ENCODE results near the gene NCKAP5.

The NCKAP5 gene

DNA sequence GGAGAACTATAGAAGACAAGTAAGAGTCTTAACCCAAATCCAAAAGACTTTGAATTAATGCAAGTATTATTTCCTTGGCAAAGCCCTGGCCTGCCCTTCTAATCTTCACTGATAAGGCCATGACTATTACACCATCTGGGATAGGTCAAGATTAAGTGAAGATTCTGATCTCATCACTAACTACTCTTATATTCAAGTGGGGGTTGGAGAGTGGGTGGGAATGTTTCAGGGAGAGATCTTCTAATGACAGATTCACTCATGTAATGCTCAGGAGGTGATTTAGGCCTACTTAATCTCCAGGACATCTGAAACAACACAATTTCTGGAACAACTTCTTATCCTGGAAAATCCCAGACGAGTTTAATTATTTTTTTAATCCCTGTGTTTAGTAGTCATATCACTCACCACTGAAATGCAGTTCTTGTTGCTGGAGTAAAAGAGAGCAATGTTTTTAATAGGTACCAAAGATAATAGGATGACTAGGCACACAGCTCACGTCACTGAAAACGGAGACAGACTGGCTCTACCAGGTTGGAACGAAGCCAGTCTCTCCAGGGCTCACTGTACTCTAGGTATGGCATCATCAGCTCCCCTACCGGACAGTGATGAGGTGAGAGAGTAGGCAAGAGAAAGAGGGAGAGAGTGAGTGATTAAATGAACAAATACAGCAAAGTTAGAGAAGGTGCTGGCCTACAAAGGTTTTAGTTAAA is 133.1 kb downstream of the NCKAP5 start:
- H3K9ac ChIP-seq (ENCODE audit: low read depth in 1 of 2, low read length in 2 of 2), result no peak overlapping the region
- H3K4me1 ChIP-seq (ENCODE audit: control insufficient read depth in 2 of 2, insufficient read depth in 2 of 2, low read length in 2 of 2), result no peaks in the 10 kb centered on the region
- no peaks in the 10 kb centered on the region for H3K36me3 ChIP-seq (ENCODE audit: control insufficient read depth in 2 of 2, insufficient read depth in 2 of 2, low read length in 2 of 2)
- no peaks in the 10 kb centered on the region for H3K9me3 ChIP-seq (ENCODE audit: control insufficient read depth in 2 of 2, low read length in 2 of 2)
- no peaks in the 10 kb centered on the region for H3K27me3 ChIP-seq (ENCODE audit: control insufficient read depth in 2 of 2, insufficient read depth in 2 of 2, low read length in 2 of 2)
- H3K4me3 ChIP-seq (ENCODE audit: low read length in 2 of 2), result no peak overlapping the region
- no peak overlapping the region for H3K27ac ChIP-seq (ENCODE audit: low read depth in 2 of 2, low read length in 2 of 2)

DNA sequence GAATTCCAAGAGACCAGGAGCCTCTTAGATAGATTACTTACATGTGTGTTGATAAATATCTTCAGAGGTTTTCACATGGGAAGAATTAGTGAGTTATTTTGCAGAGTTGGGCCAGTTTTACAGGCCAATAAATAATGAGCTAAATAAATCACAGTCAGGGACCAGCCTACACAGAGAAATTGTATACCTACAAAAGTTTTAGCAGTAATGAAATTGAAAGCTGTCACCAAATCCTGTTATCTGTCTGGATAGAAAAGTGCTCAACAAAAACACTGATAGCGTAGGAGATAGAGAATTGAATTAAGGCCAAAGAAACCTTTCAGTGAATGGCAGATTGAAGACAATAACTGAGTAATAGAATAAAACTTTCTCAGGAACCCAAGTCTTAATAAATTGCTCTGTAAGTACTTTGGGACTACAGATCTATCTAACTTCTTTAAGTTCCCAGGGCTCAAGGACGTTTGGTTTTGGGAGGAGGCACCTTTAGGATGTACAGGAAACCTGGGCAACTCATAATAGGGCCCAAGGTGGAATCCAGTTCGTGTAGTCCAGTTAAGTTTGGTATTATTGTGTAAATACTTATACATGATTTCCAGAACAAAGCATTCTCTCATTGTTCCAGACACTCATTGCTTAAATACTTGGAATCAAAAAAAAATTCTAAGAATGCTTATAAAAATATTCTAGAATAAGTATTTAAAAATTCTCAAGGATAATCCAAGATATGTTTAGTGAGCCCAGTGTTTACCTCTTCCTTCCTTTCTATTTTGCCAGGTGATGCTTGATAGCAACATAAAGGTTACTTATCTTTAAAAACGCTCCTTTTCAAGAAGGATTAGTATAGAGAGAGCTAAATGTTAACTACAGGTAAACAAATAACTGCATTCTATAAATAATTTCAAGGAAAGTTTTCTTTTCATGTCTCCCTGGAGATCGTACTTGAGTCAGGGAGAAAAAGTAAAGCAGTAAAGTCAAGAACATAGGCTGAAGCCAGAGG is 134.5 kb downstream of the NCKAP5 start:
- Histone ChIP-seq H3K9ac (ENCODE audit: low read depth in 1 of 2, low read length in 2 of 2) (no peak overlapping the region), H3K36me3 (ENCODE audit: control insufficient read depth in 2 of 2, insufficient read depth in 2 of 2, low read length in 2 of 2) (no peaks in the 10 kb centered on the region), H3K9me3 (ENCODE audit: control insufficient read depth in 2 of 2, low read length in 2 of 2) (no peaks in the 10 kb centered on the region), H3K27me3 (ENCODE audit: control insufficient read depth in 2 of 2, insufficient read depth in 2 of 2, low read length in 2 of 2) (no peaks in the 10 kb centered on the region), H3K27ac (ENCODE audit: low read depth in 2 of 2, low read length in 2 of 2) (no peak overlapping the region), H3K4me3 (ENCODE audit: low read length in 2 of 2) (no peak overlapping the region), H3K4me1 (ENCODE audit: control insufficient read depth in 2 of 2, insufficient read depth in 2 of 2, low read length in 2 of 2) (no peaks in the 10 kb centered on the region)

DNA sequence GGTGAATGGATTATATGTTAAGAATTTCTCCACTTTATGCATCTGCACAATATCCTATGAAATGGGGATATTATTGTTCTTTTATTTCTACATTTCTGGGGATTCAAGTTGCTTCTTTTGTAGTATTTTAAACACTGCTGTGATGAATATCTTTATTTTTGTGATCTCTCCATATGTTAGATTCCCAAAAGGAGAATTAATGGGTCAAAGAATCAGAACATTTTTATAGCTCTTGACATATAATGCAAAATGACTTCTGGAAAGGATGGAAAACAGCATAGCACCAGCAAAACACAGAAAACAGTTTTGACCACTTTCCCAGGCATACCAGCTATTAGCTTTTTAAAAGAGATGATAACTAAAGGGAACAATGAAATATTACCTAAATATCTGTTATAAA is 135.5 kb downstream of the NCKAP5 start:
- Histone ChIP-seq H3K27me3 (ENCODE audit: control insufficient read depth in 2 of 2, insufficient read depth in 2 of 2, low read length in 2 of 2) (no peaks in the 10 kb centered on the region), H3K9me3 (ENCODE audit: control insufficient read depth in 2 of 2, low read length in 2 of 2) (no peaks in the 10 kb centered on the region), H3K4me1 (ENCODE audit: control insufficient read depth in 2 of 2, insufficient read depth in 2 of 2, low read length in 2 of 2) (no peaks in the 10 kb centered on the region), H3K4me3 (ENCODE audit: low read length in 2 of 2) (no peak overlapping the region), H3K9ac (ENCODE audit: low read depth in 1 of 2, low read length in 2 of 2) (no peak overlapping the region), H3K36me3 (ENCODE audit: control insufficient read depth in 2 of 2, insufficient read depth in 2 of 2, low read length in 2 of 2) (no peaks in the 10 kb centered on the region), H3K27ac (ENCODE audit: low read depth in 2 of 2, low read length in 2 of 2) (no peak overlapping the region)

DNA sequence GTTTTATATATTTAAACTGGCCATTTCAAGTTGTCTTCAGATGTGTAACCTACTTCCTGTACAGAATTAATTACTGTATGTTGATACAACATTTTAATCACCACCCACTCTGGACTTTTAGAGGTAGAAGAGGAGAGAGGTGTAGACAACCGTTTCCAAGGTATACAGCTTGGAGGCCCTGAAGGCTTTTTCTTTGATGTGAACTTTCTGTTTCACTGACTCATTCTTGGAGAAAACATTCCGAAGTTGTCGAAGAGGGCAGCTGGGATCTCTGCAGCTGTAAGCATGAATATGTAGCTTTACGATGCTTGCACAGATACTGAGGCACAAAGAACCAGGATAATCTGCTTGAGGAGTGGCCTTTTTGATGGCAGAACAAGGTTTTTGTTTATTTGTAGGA is 137.0 kb downstream of the NCKAP5 start:
- H3K9me3 ChIP-seq (ENCODE audit: control insufficient read depth in 2 of 2, low read length in 2 of 2), result no peaks in the 10 kb centered on the region
- no peaks in the 10 kb centered on the region for H3K4me1 ChIP-seq (ENCODE audit: control insufficient read depth in 2 of 2, insufficient read depth in 2 of 2, low read length in 2 of 2)
- H3K27me3 ChIP-seq (ENCODE audit: control insufficient read depth in 2 of 2, insufficient read depth in 2 of 2, low read length in 2 of 2), result no peaks in the 10 kb centered on the region
- H3K27ac ChIP-seq (ENCODE audit: low read depth in 2 of 2, low read length in 2 of 2), result no peak overlapping the region
- no peak overlapping the region for H3K4me3 ChIP-seq (ENCODE audit: low read length in 2 of 2)
- H3K36me3 ChIP-seq (ENCODE audit: control insufficient read depth in 2 of 2, insufficient read depth in 2 of 2, low read length in 2 of 2), result no peaks in the 10 kb centered on the region
- H3K9ac ChIP-seq (ENCODE audit: low read depth in 1 of 2, low read length in 2 of 2), result no peak overlapping the region

DNA sequence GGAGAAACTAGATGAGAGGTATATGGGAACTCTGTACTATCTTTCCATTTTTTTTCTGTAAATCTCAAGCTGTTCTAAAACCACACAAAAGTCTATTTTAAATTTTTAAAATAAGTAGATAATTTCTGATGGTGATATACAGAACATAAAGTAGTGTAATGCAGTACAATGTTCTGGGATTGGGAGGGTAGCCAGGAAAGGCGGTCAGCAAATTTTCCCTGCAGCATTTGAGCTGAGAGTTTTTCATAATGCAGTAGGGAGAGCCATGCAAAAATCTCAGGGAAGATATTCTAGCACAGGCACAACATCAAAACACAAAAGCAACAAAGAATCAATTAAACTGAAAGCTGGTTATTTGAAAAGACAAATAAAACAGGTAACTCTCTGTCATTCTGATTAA is 141.5 kb downstream of the NCKAP5 start:
- Histone ChIP-seq H3K27ac (ENCODE audit: low read depth in 2 of 2, low read length in 2 of 2) (no peak overlapping the region), H3K36me3 (ENCODE audit: control insufficient read depth in 2 of 2, insufficient read depth in 2 of 2, low read length in 2 of 2) (no peaks in the 10 kb centered on the region), H3K9me3 (ENCODE audit: control insufficient read depth in 2 of 2, low read length in 2 of 2) (no peaks in the 10 kb centered on the region), H3K9ac (ENCODE audit: low read depth in 1 of 2, low read length in 2 of 2) (no peak overlapping the region), H3K4me3 (ENCODE audit: low read length in 2 of 2) (no peak overlapping the region), H3K27me3 (ENCODE audit: control insufficient read depth in 2 of 2, insufficient read depth in 2 of 2, low read length in 2 of 2) (no peaks in the 10 kb centered on the region), H3K4me1 (ENCODE audit: control insufficient read depth in 2 of 2, insufficient read depth in 2 of 2, low read length in 2 of 2) (peaks cover 5 to 6% of the 10 kb centered on the region in 2 donors)

DNA sequence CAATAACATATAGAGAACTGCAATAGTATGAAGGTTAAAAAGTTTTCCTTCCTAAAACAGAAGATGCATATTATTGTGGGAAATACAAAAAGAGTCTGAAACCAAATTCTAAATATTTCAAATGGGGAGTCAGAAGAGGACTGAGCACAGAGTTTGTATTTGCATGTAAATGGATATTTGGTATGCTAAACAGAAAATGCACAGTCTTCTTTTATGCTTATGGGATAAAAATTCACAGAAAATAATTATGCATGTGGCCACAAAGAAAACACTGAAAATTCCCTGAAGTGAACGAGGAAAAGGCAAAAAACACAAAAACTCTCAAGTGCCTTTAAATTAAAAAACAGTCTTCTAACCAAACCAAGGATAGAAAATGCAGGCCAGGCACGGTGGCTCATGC is 142.7 kb downstream of the NCKAP5 start:
- Histone ChIP-seq H3K4me3 (ENCODE audit: low read length in 2 of 2) (no peak overlapping the region), H3K36me3 (ENCODE audit: control insufficient read depth in 2 of 2, insufficient read depth in 2 of 2, low read length in 2 of 2) (no peaks in the 10 kb centered on the region), H3K27ac (ENCODE audit: low read depth in 2 of 2, low read length in 2 of 2) (no peak overlapping the region), H3K4me1 (ENCODE audit: control insufficient read depth in 2 of 2, insufficient read depth in 2 of 2, low read length in 2 of 2) (peaks cover 13 to 18% of the 10 kb centered on the region in 2 donors), H3K9me3 (ENCODE audit: control insufficient read depth in 2 of 2, low read length in 2 of 2) (no peaks in the 10 kb centered on the region), H3K9ac (ENCODE audit: low read depth in 1 of 2, low read length in 2 of 2) (no peak overlapping the region), H3K27me3 (ENCODE audit: control insufficient read depth in 2 of 2, insufficient read depth in 2 of 2, low read length in 2 of 2) (no peaks in the 10 kb centered on the region)

DNA sequence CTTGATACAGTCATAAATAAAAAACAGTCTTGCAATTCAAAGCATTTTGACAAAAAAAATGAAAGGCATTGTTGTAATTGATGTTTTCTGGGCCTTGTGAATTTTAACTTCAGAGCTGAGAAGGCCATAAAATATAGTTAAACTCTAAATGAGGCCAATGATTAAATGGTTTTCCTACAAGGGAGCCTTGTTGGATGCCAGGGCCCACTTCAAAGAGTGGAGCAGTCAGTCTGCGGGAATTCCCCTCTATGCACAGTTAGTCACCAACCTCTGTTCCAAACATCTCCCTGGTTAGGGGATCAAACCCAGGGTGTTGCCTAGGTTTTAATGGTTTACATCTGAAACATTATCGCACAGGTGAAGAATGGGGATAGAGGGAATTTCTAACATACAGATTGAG is 143.4 kb downstream of the NCKAP5 start:
- no peaks in the 10 kb centered on the region for H3K36me3 ChIP-seq (ENCODE audit: control insufficient read depth in 2 of 2, insufficient read depth in 2 of 2, low read length in 2 of 2)
- H3K9ac ChIP-seq (ENCODE audit: low read depth in 1 of 2, low read length in 2 of 2), result no peak overlapping the region
- peaks cover 13 to 19% of the 10 kb centered on the region in 2 donors for H3K4me1 ChIP-seq (ENCODE audit: control insufficient read depth in 2 of 2, insufficient read depth in 2 of 2, low read length in 2 of 2)
- no peaks in the 10 kb centered on the region for H3K9me3 ChIP-seq (ENCODE audit: control insufficient read depth in 2 of 2, low read length in 2 of 2)
- no peaks in the 10 kb centered on the region for H3K27me3 ChIP-seq (ENCODE audit: control insufficient read depth in 2 of 2, insufficient read depth in 2 of 2, low read length in 2 of 2)
- H3K27ac ChIP-seq (ENCODE audit: low read depth in 2 of 2, low read length in 2 of 2), result no peak overlapping the region
- no peak overlapping the region for H3K4me3 ChIP-seq (ENCODE audit: low read length in 2 of 2)

DNA sequence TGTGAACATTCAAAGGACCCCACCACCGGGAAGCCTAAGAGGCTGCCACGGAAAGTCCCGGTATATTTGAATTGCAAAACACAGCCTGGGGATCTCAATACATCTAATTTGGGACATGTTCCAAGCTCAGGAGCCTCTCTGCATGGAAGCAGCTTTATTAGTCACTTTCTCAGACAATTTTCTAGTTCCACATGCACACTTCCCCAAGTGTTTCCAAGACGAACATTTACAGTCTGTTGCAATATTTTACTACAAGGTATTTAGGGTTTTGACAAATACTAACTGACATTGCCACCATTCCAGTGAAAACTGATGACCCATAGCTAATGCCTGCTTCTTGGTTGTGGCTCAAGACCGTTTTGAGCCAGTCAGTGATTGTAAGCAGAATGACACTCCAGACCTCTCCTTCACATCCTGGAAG is 145.3 kb downstream of the NCKAP5 start:
- H3K27me3 ChIP-seq (ENCODE audit: control insufficient read depth in 2 of 2, insufficient read depth in 2 of 2, low read length in 2 of 2), result no peaks in the 10 kb centered on the region
- peaks cover 13 to 19% of the 10 kb centered on the region in 2 donors for H3K4me1 ChIP-seq (ENCODE audit: control insufficient read depth in 2 of 2, insufficient read depth in 2 of 2, low read length in 2 of 2)
- H3K9me3 ChIP-seq (ENCODE audit: control insufficient read depth in 2 of 2, low read length in 2 of 2), result no peaks in the 10 kb centered on the region
- H3K9ac ChIP-seq (ENCODE audit: low read depth in 1 of 2, low read length in 2 of 2), result no peak overlapping the region
- no peaks in the 10 kb centered on the region for H3K36me3 ChIP-seq (ENCODE audit: control insufficient read depth in 2 of 2, insufficient read depth in 2 of 2, low read length in 2 of 2)
- no peak overlapping the region for H3K4me3 ChIP-seq (ENCODE audit: low read length in 2 of 2)
- H3K27ac ChIP-seq (ENCODE audit: low read depth in 2 of 2, low read length in 2 of 2), result no peak overlapping the region

DNA sequence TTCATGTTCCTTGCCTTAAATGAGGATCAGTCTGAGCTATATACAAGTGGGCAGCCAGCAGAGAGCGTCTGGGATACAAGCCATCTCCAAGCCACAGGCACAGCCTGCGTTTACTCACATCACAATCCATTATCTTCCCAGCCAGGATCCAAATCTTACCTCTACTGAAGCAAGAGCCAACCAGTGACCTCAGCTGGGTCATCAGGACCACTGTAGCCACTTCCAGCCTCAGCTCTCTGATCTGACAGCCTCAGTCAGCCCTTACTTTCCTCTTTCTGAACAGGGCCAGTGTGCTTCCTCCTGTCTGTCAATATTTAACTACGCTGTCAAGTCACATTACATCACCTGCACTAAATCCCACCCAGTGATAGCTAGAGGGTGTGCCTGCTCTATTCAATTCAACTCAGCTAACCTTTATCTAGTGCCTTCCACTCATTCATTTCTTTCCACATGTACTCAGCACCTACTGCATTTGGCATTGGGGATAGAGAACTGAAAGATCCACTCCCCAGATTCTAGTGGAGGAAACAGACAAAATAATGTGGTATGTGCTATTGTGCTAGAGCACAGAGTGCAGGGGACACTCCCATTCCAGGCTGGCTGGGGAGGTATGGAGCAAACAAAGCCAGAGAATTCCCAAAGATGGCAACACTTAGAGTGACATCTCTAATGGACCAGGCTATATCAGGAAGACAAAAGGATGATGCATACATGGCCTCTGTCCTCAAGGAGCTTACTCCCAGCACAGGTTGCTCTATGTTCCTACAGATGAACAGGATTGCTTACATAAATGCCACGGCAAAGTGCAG is 146.5 kb downstream of the NCKAP5 start:
- Histone ChIP-seq H3K9me3 (ENCODE audit: control insufficient read depth in 2 of 2, low read length in 2 of 2) (no peaks in the 10 kb centered on the region), H3K4me3 (ENCODE audit: low read length in 2 of 2) (peak overlapping the region; percentile 54 to 63), H3K36me3 (ENCODE audit: control insufficient read depth in 2 of 2, insufficient read depth in 2 of 2, low read length in 2 of 2) (no peaks in the 10 kb centered on the region), H3K27ac (ENCODE audit: low read depth in 2 of 2, low read length in 2 of 2) (peak overlapping the region; percentile 85 to 93), H3K27me3 (ENCODE audit: control insufficient read depth in 2 of 2, insufficient read depth in 2 of 2, low read length in 2 of 2) (no peaks in the 10 kb centered on the region), H3K4me1 (ENCODE audit: control insufficient read depth in 2 of 2, insufficient read depth in 2 of 2, low read length in 2 of 2) (peaks cover 13 to 19% of the 10 kb centered on the region in 2 donors), H3K9ac (ENCODE audit: low read depth in 1 of 2, low read length in 2 of 2) (peak overlapping the region in 1 of 2 donors; percentile 73)
